Peyer's patch (tissue), 4 donors: Measurements from ENCODE around the gene GDF9.

Source experiments
- POLR2A ChIP-seq, 2 donors: fragments of 450-650 bp; IDR thresholded peaks; one replicate each; pipeline ENCODE4 v1.5.1; 2017; ENCODE audit warnings: antibody characterized with exemption in 2 of 2, mild to moderate bottlenecking in 2 of 2, moderate library complexity in 2 of 2
- TF ChIP-seq, protein P1 (sequence below), 6 experiments: fragments of 450-650 bp in 4 of 6; fragments of 200-600 bp in 2 of 6; sonication (generic) in 1 of 6; IDR thresholded peaks; one replicate each; pipeline ENCODE4 v1.5.1; 2017 to 2019; ENCODE audit warnings: antibody characterized with exemption in 6 of 6, mild to moderate bottlenecking in 3 of 6, moderate library complexity in 1 of 6

DNA sequence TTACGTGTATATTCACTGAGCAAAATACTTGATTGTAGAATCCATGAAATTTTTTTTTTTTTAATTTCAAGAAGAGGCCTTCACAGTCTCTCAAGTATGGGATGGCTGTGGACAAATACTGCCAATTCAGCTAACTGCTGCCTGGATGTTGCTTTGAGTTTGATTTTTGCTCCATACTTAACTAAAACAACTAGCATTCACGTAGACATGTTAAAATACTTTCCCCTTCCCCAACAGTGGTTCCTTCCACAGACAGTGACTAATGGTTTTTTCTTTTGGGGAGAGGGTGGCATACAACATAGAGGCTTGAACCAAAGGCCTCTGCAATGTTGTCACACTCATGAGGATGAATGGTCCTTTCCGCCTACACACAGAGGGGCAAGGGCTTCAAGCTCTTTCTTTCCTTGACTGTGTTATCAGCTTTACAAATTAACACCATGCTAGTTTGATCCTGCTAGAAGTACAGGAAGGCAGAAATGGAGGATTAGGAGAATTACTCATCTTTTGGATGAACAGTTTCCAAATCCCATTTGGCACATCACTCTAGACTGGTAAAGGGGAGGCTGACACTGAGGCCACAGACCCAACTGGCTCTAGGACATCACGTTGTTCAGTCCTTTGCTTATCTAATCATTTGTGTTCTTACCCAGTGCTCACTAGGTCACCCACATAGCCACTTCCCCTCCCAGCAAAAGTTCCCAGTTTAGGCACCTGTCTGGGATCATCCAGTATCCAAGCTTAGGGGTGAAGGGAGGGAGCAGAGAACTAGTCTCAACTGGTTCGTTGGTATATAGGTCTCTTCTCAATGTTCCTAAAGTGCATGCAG is 5.4 kb upstream of the GDF9 start:
- TF ChIP-seq, protein P1, sequence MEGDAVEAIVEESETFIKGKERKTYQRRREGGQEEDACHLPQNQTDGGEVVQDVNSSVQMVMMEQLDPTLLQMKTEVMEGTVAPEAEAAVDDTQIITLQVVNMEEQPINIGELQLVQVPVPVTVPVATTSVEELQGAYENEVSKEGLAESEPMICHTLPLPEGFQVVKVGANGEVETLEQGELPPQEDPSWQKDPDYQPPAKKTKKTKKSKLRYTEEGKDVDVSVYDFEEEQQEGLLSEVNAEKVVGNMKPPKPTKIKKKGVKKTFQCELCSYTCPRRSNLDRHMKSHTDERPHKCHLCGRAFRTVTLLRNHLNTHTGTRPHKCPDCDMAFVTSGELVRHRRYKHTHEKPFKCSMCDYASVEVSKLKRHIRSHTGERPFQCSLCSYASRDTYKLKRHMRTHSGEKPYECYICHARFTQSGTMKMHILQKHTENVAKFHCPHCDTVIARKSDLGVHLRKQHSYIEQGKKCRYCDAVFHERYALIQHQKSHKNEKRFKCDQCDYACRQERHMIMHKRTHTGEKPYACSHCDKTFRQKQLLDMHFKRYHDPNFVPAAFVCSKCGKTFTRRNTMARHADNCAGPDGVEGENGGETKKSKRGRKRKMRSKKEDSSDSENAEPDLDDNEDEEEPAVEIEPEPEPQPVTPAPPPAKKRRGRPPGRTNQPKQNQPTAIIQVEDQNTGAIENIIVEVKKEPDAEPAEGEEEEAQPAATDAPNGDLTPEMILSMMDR (IDR thresholded peaks at IDR 0.05) = no peak
- no peak for TF ChIP-seq POLR2A (IDR thresholded peaks at IDR 0.05)
